Spleen (tissue), 7 donors: ENCODE measurements around the gene TNS2.

Source experiments
- POLR2A ChIP-seq, 3 donors: fragments of 450-650 bp; IDR thresholded peaks; one replicate each; pipeline ENCODE4 v1.5.1; 2017; ENCODE audit warnings: antibody characterized with exemption in 3 of 3, mild to moderate bottlenecking in 1 of 3
- POLR2AphosphoS5 ChIP-seq, 3 donors: sonication (generic); formaldehyde crosslinking; IDR thresholded peaks; one replicate each; pipeline ENCODE4 v1.5.1; 2017; ENCODE audit warnings: antibody characterized with exemption in 3 of 3
- TF ChIP-seq, protein P1 (sequence below), 11 experiments: fragments of 200-600 bp in 7 of 11; fragments of 450-650 bp in 4 of 11; sonication (generic) in 4 of 11; IDR thresholded peaks in 8 of 11; conservative IDR thresholded peaks in 3 of 11; 1 replicate in 7 of 11; 2 replicates in 4 of 11; pipeline versions ENCODE4 v1.4.0 to v1.8.0; 2016 to 2021; ENCODE audit warnings: antibody characterized with exemption in 11 of 11, inconsistent platforms in 4 of 11, mild to moderate bottlenecking in 1 of 11
- donor health status: DM: no; HTN: no; CAD: no; lungs with moderate emphysema.
- donor health status: DM: no; HTN: no; CAD: no.
- donor health status: DM: no; HTN: no; CAD: no.

DNA sequence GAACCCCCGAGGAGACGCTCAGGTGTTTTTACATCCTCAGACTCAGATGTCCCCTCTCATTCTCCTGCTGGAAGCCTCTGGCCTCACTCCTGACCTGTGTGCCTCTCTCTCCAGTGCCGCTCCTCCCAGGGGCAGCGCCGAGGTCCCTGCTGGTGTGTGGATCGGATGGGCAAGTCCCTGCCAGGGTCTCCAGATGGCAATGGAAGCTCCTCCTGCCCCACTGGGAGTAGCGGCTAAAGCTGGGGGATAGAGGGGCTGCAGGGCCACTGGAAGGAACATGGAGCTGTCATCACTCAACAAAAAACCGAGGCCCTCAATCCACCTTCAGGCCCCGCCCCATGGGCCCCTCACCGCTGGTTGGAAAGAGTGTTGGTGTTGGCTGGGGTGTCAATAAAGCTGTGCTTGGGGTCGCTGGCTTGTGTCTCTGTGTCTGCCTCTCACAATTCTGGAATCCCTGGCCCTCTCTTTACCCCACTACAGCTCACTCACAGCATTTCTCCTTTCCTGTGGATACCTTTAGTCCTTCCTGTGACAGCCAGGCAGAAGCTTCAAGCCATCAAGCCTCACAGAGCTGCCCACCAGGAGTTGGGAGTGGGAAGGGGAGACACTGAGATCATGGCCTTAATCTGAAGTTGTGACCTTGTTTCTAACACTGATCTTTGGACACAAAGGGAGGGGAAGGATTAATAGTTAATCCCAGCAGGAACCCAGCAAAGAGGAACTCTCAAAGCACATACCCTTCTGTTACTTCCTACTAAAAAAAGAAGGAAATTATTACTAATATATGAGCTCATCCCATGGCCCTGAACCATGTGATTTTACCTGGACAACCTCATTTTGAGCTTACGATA is 52.3 kb downstream of the TNS2 start:
- TF ChIP-seq, protein P1, sequence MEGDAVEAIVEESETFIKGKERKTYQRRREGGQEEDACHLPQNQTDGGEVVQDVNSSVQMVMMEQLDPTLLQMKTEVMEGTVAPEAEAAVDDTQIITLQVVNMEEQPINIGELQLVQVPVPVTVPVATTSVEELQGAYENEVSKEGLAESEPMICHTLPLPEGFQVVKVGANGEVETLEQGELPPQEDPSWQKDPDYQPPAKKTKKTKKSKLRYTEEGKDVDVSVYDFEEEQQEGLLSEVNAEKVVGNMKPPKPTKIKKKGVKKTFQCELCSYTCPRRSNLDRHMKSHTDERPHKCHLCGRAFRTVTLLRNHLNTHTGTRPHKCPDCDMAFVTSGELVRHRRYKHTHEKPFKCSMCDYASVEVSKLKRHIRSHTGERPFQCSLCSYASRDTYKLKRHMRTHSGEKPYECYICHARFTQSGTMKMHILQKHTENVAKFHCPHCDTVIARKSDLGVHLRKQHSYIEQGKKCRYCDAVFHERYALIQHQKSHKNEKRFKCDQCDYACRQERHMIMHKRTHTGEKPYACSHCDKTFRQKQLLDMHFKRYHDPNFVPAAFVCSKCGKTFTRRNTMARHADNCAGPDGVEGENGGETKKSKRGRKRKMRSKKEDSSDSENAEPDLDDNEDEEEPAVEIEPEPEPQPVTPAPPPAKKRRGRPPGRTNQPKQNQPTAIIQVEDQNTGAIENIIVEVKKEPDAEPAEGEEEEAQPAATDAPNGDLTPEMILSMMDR (IDR thresholded peaks at IDR 0.05 in 8 of 11, conservative IDR thresholded peaks at IDR 0.05 in 3 of 11), result no peak
- TF ChIP-seq POLR2A (IDR thresholded peaks at IDR 0.05) (no peak), POLR2AphosphoS5 (IDR thresholded peaks at IDR 0.05) (no peak)
